Stromal cell of bone marrow (primary cell): ENCODE results near the gene STAG2.
"Not testable (repeated sequence)": the region's sequence is repeated elsewhere in the genome, so short reads cannot be mapped to it uniquely, and the experiment has no call there.

Experiments
- DNase-seq: peaks from one replicate; pipeline ENCODE4 v3.0.0-alpha.2; 2012; ENCODE audit warnings: low read depth

STAG2 gene

GRCh38 chrX:124042042-124042441, 80.5 kb downstream of the STAG2 start:
- DNase-seq: no peak

DNA sequence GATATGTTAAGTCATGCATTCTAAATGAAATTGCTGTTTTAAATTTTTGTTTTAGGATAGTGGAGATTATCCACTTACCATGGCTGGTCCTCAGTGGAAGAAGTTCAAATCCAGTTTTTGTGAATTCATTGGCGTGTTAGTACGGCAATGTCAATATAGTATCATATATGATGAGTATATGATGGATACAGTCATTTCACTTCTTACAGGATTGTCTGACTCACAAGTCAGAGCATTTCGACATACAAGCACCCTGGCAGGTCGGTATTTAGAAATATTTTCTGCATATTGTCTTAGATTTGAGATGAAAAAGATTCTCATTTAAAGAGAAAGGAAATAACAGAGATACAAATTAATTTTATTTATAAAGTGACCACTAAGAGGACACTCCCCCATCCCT, 83.6 kb downstream of the STAG2 start:
- no peak for DNase-seq

DNA sequence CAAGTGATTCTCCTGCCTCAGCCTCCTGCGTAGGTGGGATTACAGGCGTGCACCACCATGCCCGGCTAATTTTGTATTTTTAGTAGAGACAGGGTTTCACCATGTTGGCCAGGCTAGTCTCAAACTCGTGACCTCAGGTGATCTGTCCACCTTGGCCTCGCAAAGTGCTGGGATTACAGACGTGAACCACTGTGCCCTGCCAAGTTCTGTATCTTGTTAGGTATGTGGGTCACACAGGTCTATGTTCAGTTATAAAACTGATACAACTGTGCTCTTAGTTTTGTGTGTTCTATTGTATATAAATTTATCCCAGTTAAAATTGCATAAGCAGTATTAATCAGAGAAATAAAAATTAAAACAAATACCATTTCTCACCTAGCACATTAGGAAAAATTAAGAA, 122.9 kb downstream of the STAG2 start:
- DNase-seq: not testable (repeated sequence)

DNA sequence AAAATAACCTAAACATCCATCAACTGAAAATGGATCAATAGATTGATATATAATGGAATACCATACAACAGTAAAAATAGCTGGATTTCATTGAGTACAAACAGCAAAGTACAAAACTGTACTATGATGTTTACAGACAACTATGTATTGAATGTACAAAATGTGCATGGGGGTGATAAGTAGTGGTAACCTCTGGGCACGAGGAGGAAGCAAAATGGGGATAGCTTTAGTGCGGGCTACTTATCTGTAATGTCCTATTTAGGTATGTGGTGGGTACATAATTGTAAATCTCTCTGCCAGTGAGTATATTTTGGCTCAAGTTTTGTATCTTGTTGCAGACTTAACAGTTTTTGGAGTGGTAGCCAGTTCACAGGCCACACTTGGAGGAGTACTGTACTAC, 123.6 kb downstream of the STAG2 start:
- no peak for DNase-seq

DNA sequence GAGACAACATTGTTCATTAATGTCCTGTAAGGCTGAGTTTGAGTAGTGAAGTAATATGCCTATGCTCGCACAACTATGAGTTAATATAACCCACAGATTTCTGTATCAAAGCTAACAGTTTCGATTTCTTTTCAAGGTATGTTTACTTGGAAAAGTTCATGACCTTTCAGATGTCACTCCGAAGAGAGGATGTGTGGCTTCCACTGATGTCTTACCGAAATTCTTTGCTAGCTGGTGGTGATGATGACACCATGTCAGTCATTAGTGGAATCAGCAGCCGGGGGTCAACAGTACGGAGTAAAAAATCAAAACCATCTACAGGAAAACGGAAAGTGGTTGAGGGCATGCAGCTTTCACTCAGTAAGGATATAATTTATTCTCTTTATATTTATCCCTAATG, 124.9 kb downstream of the STAG2 start:
- DNase-seq: no peak

GRCh38 chrX:124087000-124087746, 125.7 kb downstream of the STAG2 start:
- DNase-seq: no peak

DNA sequence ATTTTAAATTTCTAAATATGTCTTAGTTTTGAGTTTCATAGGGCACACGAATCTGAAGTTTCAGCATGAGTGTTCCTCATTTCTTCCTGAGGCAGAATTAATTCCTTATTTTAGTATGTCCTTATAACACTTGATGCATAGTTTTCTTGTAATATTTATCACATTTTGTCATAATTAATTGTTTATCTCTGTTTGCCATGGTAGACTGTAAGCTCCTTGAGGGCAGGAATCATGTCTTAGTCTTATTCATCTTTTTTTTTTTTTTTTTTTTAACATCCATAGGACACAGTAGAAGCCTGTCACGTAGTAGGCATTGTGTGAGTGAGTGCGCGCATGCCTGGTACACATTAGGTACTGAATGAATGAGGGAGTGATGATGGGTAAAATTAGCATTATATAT, 131.7 kb downstream of the STAG2 start:
- no peak for DNase-seq

DNA sequence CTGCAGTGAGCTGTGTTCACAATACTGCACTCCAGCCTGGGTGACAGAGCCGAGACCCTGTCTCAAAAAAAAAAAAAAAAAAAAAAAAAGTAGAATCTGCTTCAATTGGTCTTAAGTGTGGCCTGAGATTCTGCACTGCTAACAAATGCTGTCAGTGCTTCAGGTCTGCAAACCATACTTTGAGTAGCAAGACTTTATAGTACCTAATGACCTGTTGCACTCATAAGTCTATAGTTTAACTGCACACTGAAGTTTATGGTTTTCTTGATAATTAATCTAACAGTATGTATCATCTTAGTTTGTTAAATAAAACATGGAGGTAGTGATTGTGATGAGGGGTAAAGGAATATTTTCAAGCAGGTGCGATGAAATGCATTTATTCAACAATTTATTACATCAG, 135.6 kb downstream of the STAG2 start:
- no peak for DNase-seq

- peak; percentile 4 for DNase-seq
Measured at GRCh38 chrX:124098089-124098488, 136.6 kb downstream of the STAG2 start.

GRCh38 chrX:124103966-124104365, 142.5 kb downstream of the STAG2 start:
- no peak for DNase-seq

DNA sequence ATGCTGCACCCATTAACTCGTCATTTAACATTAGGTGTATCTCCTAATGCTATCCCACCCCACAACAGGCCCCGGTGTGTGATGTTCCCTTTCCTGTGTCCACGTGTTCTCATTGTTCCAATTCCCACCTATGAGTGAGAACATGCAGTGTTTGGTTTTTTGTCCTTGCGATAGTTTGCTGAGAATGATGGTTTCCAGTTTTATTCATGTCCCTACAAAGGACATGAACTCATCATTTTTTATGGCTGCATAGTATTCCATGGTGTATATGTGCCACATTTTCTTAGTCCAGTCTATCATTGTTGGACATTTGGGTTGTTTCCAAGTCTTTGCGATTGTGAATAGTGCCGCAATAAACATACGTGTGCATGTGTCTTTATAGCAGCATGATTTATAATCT, 143.0 kb downstream of the STAG2 start:
- not testable (repeated sequence) for DNase-seq

DNA sequence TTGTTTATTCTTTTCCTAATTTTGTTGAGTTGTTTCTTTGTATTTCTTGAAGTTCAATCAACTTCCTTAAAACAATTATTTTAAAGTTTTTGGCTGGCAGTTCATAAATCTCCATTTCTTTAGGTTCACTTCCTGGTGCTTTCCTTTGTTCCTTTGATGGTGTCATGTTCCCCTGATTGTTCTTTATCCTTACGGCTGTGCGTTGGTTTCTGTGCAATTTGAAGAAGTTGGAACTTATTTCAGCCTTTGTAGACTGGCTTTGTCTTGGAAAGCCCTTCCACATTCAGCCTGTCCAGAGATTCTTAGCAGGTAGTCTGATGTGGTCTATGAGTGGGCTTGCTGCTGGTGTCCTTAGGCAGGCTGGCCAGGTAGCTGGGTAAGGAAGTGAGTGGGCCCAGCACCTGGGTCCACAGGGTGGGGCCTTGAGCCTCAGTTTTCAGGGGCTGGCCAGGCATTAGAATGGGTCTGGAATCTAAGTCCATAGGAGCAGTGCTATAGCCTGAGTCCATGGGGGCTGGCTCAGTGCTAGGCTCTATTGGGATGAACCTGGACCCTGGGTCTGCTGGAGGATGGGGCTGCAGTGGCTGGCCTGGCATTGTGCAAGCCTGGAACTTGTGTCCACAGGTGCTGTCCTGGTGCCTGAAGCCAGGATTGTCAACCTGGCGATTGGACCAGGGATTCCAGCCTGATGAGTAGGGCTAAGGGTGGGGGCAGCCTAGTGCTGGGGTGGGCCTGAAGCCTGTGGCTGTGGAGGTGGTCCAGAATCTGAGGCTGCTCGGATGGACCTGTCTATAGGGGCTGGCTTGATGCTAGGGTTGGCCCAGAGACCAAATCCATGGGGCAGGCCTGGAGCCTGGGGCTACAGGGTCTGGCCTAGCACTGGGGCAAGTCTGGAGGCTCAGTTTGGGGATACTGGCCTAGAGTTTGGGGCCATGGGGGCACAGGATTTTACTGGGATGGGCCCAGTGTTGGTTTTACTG, 152.4 kb downstream of the STAG2 start:
- DNase-seq: no peak

GRCh38 chrX:124117325-124117724, 155.8 kb downstream of the STAG2 start:
- no peak for DNase-seq

- DNase-seq: peak; percentile 0
Measured at GRCh38 chrX:124125471-124125870, 164.0 kb downstream of the STAG2 start.

DNA sequence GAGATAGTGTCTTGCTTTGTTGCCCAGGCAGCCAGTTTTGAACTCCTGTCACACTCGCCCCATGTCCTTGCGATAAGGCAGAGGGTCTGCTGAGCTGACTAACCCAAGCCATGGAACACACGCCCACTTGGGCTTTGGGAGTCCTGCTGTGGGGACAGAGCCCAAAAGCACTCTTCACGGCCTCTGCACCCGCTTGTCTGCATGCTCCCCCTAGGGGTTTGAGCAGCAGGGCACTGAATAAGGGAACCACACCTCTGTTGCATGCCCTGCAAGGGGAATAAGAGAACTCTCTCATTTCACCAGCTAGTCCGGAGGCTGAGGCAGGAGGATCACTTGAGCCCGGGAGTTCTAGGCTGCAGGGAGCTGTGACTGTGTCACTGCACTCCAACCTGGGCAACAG, 166.0 kb downstream of the STAG2 start:
- no peak for DNase-seq

- not testable (repeated sequence) for DNase-seq
Measured at GRCh38 chrX:124132437-124132836, 170.9 kb downstream of the STAG2 start.

DNA sequence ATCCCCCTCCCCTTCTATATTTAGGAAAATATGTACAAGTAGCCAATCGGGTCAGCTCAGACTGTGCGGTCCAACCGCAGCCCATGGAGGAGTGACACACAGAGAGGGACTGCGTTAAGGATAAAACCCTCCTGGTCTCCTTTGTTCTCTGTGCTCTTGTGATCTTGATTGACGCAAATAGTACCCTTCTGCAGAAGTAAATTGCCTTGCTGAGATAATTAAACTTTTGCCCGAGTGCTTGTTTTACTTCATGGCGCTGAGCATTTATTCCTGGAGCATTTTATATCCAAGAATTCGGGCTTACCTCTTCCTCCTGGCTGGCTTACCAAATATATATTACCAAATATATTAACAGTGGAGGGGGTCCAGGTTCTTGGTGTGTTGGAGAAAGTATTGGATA, 184.2 kb downstream of the STAG2 start:
- no peak for DNase-seq

DNA sequence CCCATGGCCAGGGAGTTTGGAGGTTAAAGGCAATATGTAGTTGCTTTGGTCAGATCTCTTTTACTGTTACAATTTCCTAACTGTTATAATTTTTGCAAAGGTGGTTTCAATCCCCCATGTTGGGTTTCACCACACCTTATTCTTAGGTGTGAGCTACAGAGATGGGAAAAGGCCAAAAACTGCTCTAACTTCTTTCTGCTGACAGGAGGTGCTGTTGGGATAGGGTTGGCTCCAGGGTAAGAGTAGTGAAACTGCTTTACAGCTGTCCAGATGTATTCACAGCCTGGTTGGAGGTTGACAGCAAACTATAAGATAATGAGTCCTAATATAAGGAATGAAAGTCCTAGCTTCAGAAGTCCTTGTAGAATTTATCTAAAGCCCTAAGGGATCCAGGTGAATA, 189.7 kb downstream of the STAG2 start:
- no peak for DNase-seq
